ENCODE measurements around the gene CLDN6. TPM values are rescaled to one million over a fixed set of nuclear protein-coding genes. Genes with fewer than 3 reads are reported as not detected.
A peak's percentile ranks its signal among the peaks of the same experiment; 100 is the strongest.

The CLDN6 gene
- total RNA-seq, 2 donors from 2014 or later: not detected

GRCh38 chr16:2979669-2980226 lies 38.2 kb downstream of the CLDN6 start:
- DNase-seq (no peak), ATAC-seq (no peak)
- Mint-ChIP-seq H3K27ac (no peak overlapping the region), H3K4me3 (peak overlapping the region; percentile 77), H3K36me3 (ENCODE audit: low read depth) (no peaks in the 10 kb centered on the region), H3K4me1 (peaks cover 3% of the 10 kb centered on the region), H3K27me3 (no peaks in the 10 kb centered on the region)
- no peaks in the 10 kb centered on the region for H3K9me3 ChIP-seq (ENCODE audit: control insufficient read depth, low read length, poor library complexity, severe bottlenecking)

GRCh38 chr16:2977440-2977839 lies 40.5 kb downstream of the CLDN6 start:
- no peaks in the 10 kb centered on the region for H3K9me3 ChIP-seq (ENCODE audit: control insufficient read depth, low read length, poor library complexity, severe bottlenecking)
- H3K27me3 Mint-ChIP-seq: no peaks in the 10 kb centered on the region
- H3K27ac Mint-ChIP-seq: no peak overlapping the region
- no peak overlapping the region for H3K4me3 Mint-ChIP-seq
- no peaks in the 10 kb centered on the region for H3K36me3 Mint-ChIP-seq (ENCODE audit: low read depth)
- ATAC-seq (no peak), DNase-seq (no peak)
- H3K4me1 Mint-ChIP-seq: peaks cover 3% of the 10 kb centered on the region

GRCh38 chr16:2976673-2977072 lies 41.3 kb downstream of the CLDN6 start:
- H3K27ac Mint-ChIP-seq: no peak overlapping the region
- no peak for ATAC-seq
- H3K4me3 Mint-ChIP-seq: no peak overlapping the region
- no peaks in the 10 kb centered on the region for H3K27me3 Mint-ChIP-seq
- H3K4me1 Mint-ChIP-seq: peaks cover 5% of the 10 kb centered on the region
- no peak for DNase-seq
- no peaks in the 10 kb centered on the region for H3K9me3 ChIP-seq (ENCODE audit: control insufficient read depth, low read length, poor library complexity, severe bottlenecking)
- H3K36me3 Mint-ChIP-seq (ENCODE audit: low read depth): peaks cover 3% of the 10 kb centered on the region

- Mint-ChIP-seq H3K4me1 (peaks cover 4% of the 10 kb centered on the region), H3K27me3 (no peaks in the 10 kb centered on the region), H3K4me3 (no peak overlapping the region), H3K36me3 (ENCODE audit: low read depth) (peaks cover 3% of the 10 kb centered on the region), H3K27ac (no peak overlapping the region)
- ATAC-seq: no peak
- no peak for DNase-seq
- no peaks in the 10 kb centered on the region for H3K9me3 ChIP-seq (ENCODE audit: control insufficient read depth, low read length, poor library complexity, severe bottlenecking)
These were observed 41.8 kb downstream of the CLDN6 start for GRCh38 chr16:2976201-2976600.

GRCh38 chr16:2975161-2975795 lies 42.7 kb downstream of the CLDN6 start:
- DNase-seq: no peak
- no peaks in the 10 kb centered on the region for H3K9me3 ChIP-seq (ENCODE audit: control insufficient read depth, low read length, poor library complexity, severe bottlenecking)
- ATAC-seq: no peak
- H3K27me3 Mint-ChIP-seq: no peaks in the 10 kb centered on the region
- peaks cover 4% of the 10 kb centered on the region for H3K4me1 Mint-ChIP-seq
- no peak overlapping the region for H3K27ac Mint-ChIP-seq
- H3K36me3 Mint-ChIP-seq (ENCODE audit: low read depth): peaks cover 3% of the 10 kb centered on the region
- H3K4me3 Mint-ChIP-seq: no peak overlapping the region

GRCh38 chr16:2974319-2975056 lies 43.5 kb downstream of the CLDN6 start:
- Mint-ChIP-seq H3K4me3 (no peak overlapping the region), H3K4me1 (peaks cover 4% of the 10 kb centered on the region), H3K27ac (no peak overlapping the region), H3K27me3 (no peaks in the 10 kb centered on the region), H3K36me3 (ENCODE audit: low read depth) (peaks cover 3% of the 10 kb centered on the region)
- H3K9me3 ChIP-seq (ENCODE audit: control insufficient read depth, low read length, poor library complexity, severe bottlenecking): no peaks in the 10 kb centered on the region
- no peak for ATAC-seq
- DNase-seq: no peak

- Mint-ChIP-seq H3K4me1 (peaks cover 4% of the 10 kb centered on the region), H3K27me3 (peaks cover under 1% of the 10 kb centered on the region), H3K4me3 (no peak overlapping the region), H3K36me3 (ENCODE audit: low read depth) (peaks cover 3% of the 10 kb centered on the region), H3K27ac (no peak overlapping the region)
- DNase-seq (no peak), ATAC-seq (no peak)
- H3K9me3 ChIP-seq (ENCODE audit: control insufficient read depth, low read length, poor library complexity, severe bottlenecking): no peaks in the 10 kb centered on the region
These were observed 44.2 kb downstream of the CLDN6 start for GRCh38 chr16:2973605-2974318.

- Mint-ChIP-seq H3K27ac (no peak overlapping the region), H3K27me3 (peaks cover 7% of the 10 kb centered on the region), H3K4me1 (peaks cover 10% of the 10 kb centered on the region), H3K36me3 (ENCODE audit: low read depth) (peaks cover 3% of the 10 kb centered on the region), H3K4me3 (no peak overlapping the region)
- no peaks in the 10 kb centered on the region for H3K9me3 ChIP-seq (ENCODE audit: control insufficient read depth, low read length, poor library complexity, severe bottlenecking)
- DNase-seq (no peak), ATAC-seq (no peak)
These were observed 44.9 kb downstream of the CLDN6 start for GRCh38 chr16:2973093-2973492.

GRCh38 chr16:2971985-2972784 lies 45.8 kb downstream of the CLDN6 start:
- H3K4me1 Mint-ChIP-seq: peaks cover 13% of the 10 kb centered on the region
- peaks cover 3% of the 10 kb centered on the region for H3K36me3 Mint-ChIP-seq (ENCODE audit: low read depth)
- DNase-seq (no peak), ATAC-seq (no peak)
- no peak overlapping the region for H3K4me3 Mint-ChIP-seq
- H3K27ac Mint-ChIP-seq: no peak overlapping the region
- no peaks in the 10 kb centered on the region for H3K9me3 ChIP-seq (ENCODE audit: control insufficient read depth, low read length, poor library complexity, severe bottlenecking)
- H3K27me3 Mint-ChIP-seq: peaks cover 10% of the 10 kb centered on the region

GRCh38 chr16:2971134-2971984 lies 46.6 kb downstream of the CLDN6 start:
- H3K27ac Mint-ChIP-seq: no peak overlapping the region
- H3K27me3 Mint-ChIP-seq: peaks cover 10% of the 10 kb centered on the region
- H3K9me3 ChIP-seq (ENCODE audit: control insufficient read depth, low read length, poor library complexity, severe bottlenecking): no peaks in the 10 kb centered on the region
- H3K4me1 Mint-ChIP-seq: peaks cover 13% of the 10 kb centered on the region
- DNase-seq: no peak
- no peak for ATAC-seq
- H3K36me3 Mint-ChIP-seq (ENCODE audit: low read depth): peaks cover 3% of the 10 kb centered on the region
- peak overlapping the region; percentile 71 for H3K4me3 Mint-ChIP-seq

GRCh38 chr16:2970563-2970962 lies 47.4 kb downstream of the CLDN6 start:
- Mint-ChIP-seq H3K4me3 (peak overlapping the region; percentile 71), H3K36me3 (ENCODE audit: low read depth) (peaks cover 3% of the 10 kb centered on the region), H3K27ac (no peak overlapping the region), H3K4me1 (peaks cover 13% of the 10 kb centered on the region), H3K27me3 (peaks cover 10% of the 10 kb centered on the region)
- ATAC-seq (no peak), DNase-seq (no peak)
- H3K9me3 ChIP-seq (ENCODE audit: control insufficient read depth, low read length, poor library complexity, severe bottlenecking): no peaks in the 10 kb centered on the region
